Measurements from ENCODE around the gene ARGLU1.

GRCh38 chr13:106533943-106534638 is 33.8 kb downstream of the ARGLU1 start:
- TF ChIP-seq CTCF (IDR thresholded peaks at IDR 0.05 in 8 of 11, conservative IDR thresholded peaks at IDR 0.05 in 3 of 11) = peak in 1 of 11 experiments; percentile 6
- peak in 2 of 3 donors; percentile 42 to 43 for TF ChIP-seq POLR2AphosphoS5 (IDR thresholded peaks at IDR 0.05)
- no peak for TF ChIP-seq POLR2A (IDR thresholded peaks at IDR 0.05)
